ENCODE measurements around the gene THAP6.
"Not testable (repeated sequence)": the region's sequence is repeated elsewhere in the genome, so short reads cannot be mapped to it uniquely, and the experiment has no call there.

The THAP6 gene

GRCh38 chr4:75527482-75527881 lies 13.2 kb downstream of the THAP6 start:
- DNase-seq, result no peak

- no peak for DNase-seq
These were observed 16.5 kb downstream of the THAP6 start for GRCh38 chr4:75530556-75531322.

DNA sequence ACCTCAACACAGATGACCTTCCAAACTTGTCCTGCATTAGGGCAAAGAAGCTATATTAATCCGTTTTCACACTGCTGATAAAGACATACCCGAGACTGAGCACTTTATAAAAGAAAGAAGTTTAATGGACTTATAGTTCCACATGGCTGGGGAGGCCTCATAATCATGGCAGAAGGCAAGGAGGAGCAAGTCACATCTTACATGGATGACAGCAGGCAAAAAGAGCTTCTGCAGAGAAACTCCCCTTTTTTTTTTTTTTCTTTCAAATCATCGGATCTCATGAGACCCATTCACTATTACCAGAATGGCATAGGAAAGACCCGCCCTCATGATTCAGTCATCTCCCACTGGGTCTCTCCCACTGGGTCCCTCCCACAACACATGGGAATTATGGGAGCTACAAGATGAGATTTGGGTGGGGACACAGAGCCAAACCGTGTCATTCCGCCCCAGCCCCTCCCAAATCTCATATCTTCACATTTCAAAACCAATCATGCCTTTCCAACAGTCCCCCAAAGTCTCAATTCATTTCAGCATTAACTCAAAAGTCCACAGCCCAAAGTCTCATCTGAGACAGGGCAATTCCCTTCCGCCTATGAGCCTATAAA lies 17.4 kb downstream of the THAP6 start:
- not testable (repeated sequence) for DNase-seq

GRCh38 chr4:75533339-75533887 lies 19.1 kb downstream of the THAP6 start:
- DNase-seq, result not testable (repeated sequence)

DNA sequence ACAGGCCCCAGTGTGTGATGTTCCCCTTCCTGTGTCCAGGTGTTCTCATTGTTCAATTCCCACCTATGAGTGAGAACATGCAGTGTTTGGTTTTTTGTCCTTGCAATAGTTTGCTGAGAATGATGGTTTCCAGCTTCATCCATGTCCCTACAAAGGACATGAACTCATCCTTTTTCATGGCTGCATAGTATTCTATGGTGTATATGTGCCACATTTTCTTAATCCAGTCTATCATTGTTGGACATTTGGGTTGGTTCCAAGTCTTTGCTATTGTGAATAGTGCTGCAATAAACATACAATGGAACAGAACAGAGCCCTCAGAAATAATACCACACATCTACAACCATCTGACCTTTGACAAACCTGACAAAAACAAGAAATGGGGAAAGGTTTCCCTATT lies 19.7 kb downstream of the THAP6 start:
- not testable (repeated sequence) for DNase-seq

GRCh38 chr4:75537308-75537707 lies 23.0 kb downstream of the THAP6 start:
- DNase-seq, result not testable (repeated sequence)

DNA sequence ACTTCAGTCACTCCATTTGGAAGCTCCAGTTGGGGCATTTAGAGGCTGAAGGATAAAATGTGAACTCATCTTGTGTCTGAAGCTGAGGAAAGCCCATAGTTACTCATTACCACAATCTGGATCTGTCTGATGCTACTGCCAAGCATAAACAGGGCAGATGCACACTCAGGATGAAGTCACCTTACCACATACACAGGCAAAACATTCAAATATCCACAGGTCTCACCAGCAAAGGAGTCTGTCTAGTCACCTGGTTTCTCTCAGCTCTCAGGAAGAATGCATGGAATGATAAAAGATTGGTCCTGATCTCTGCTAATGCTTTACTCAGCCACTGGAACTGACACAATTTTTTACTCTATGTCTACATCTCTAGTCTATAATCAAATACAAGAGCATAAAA lies 28.6 kb downstream of the THAP6 start:
- DNase-seq, result no peak

GRCh38 chr4:75544220-75544619 lies 29.9 kb downstream of the THAP6 start:
- not testable (repeated sequence) for DNase-seq

DNA sequence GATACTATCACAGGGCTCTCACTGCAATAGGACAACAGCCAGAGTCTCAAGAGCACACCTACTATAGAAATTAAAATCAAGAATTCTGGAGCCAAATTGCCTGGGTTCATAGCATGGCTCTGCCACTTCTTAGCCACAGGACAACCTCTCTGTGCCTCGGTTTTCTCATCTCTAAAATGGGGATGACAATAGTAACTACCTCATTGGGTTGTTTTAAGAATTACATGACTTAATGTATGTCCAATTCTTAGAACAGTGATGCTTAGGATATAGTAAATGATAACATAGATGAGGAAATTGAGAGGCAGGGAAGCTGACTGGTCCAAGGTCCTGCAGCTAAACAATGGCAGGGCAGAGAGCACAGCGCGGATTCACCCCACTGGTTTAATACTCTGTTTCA lies 30.6 kb downstream of the THAP6 start:
- DNase-seq, result no peak

DNA sequence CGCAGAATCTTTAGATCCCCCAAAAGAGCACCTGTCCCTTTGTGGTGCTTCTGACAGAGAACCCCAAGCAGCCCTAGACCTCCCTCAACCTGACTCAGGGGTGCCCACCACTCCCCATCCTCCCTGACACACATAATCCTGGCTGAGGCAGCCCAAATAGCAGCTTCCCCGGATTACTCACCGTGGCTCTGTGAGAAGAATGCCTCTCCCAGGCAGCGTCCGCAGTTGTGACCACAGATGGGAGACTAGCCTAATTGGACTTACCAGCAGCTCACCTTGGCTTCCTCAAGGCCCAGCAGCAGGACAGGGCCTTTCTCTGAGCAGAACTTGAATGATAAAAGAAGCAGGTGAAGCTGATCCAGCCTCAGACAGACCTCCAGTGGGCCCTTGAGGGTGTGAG lies 31.3 kb downstream of the THAP6 start:
- no peak for DNase-seq

DNA sequence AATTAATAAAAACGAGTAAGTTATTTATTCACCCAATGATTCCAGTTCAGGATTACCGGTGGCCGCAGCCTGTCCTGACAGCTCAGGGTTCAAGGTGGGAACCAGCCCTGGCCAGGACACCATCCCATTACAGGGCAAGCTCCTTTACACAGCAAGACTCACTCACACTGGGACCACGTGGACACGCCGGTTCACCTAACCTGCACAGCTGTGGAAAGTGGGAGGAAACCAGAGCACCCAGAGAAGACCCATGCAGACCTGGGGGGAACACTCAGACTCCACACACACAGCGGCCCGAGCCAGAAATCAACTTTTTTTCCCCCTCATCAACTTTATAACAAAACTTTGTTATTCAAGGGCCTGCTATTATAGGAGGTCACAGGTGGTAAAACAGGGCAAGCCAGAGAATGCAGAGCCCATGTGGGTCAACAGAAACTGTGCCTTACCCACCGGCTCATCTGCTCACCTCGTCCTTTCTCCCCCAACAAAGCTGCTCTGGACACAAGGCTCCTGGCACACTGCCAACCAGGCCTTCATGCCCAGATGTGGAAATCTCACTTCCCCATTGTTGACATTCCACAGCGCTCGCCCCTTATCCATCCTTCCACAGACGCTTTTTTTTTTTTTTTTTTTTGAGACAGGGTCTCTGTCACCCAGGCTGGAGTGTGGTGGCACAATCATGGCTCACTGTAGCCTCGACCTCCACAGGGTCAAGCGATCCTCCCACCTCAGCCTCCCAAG lies 33.5 kb downstream of the THAP6 start:
- no peak for DNase-seq

DNA sequence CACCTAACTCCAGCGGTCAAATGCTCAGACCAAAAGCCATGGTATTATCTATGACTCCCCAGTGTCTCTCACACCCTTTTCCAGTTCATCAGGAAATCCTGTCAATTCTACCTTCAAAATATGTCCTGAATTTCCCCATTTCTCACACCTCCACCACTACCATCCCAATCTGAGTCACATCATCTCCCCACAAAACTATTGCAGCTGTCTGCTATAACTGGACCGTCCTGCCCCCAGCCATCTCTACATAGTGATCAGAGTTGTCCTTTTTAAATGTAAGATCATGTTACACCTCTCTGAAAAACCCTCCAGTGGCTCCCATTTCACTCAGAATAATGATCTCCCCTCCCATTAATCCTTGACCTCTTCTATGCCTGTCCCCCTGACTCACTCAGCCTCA lies 34.7 kb downstream of the THAP6 start:
- DNase-seq, result no peak

GRCh38 chr4:75552452-75552851 lies 38.2 kb downstream of the THAP6 start:
- no peak for DNase-seq

GRCh38 chr4:75555294-75556164 lies 41.3 kb downstream of the THAP6 start, which contains the start of gene ODAPH:
TSS of gene ODAPH (plus strand) at chr4:75556066. CDS start at chr4:75556083, 17 bp downstream.
- DNase-seq, result no peak

- DNase-seq, result no peak
These were observed 43.4 kb downstream of the THAP6 start for GRCh38 chr4:75557696-75558095.

- DNase-seq, result no peak
These were observed 47.5 kb downstream of the THAP6 start for GRCh38 chr4:75561789-75562188.

GRCh38 chr4:75564023-75564422 lies 49.8 kb downstream of the THAP6 start:
- DNase-seq, result no peak

DNA sequence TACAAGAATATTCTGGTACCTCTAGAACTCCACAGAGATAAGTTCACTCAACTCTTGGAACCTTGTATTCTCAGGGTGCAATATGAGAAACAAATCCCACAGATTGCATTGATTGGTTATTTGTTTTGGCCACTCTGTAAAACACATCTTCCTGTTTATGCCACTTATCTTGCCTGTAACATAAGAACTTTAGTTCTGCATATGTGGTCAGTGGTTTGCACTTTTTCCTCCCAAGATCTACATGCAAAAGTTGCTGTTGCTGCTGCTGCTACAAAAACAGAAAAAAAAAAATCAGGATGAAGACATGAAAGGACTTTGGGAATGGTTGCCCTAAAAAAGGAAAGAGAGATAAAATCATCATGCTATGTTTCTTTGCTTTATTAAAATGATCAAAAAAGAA lies 51.2 kb downstream of the THAP6 start:
- DNase-seq, result no peak

GRCh38 chr4:75566911-75567310 lies 52.6 kb downstream of the THAP6 start:
- DNase-seq, result no peak

GRCh38 chr4:75567725-75568124 lies 53.5 kb downstream of the THAP6 start:
- no peak for DNase-seq
